NCI-H1436 (cell line): ENCODE data around the gene CBLN3.

Experiments
- DNase-seq: peaks from one replicate; lab custom pipeline; 2025; lab: John Stamatoyannopoulos, UW

CBLN3 gene

DNA sequence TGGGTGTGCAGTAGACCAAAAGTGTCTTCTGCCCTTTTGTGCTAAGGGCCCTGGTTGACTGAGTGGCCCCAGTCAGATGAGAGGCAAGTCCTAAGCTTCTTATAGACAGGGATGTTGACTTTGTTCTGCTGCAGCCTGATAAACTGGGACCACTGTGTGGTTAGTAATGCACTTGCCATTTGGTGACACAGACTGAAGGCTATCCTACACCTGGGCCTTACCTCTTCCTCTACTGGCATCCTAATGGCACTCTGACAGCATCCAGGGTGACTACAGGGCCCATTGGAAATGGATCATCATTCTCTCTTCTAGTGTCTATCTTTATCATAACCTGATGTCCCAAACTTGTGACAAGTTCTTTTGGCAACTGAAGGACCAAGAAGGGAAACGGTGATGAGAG is 9.8 kb upstream of the CBLN3 start:
- no peak for DNase-seq

DNA sequence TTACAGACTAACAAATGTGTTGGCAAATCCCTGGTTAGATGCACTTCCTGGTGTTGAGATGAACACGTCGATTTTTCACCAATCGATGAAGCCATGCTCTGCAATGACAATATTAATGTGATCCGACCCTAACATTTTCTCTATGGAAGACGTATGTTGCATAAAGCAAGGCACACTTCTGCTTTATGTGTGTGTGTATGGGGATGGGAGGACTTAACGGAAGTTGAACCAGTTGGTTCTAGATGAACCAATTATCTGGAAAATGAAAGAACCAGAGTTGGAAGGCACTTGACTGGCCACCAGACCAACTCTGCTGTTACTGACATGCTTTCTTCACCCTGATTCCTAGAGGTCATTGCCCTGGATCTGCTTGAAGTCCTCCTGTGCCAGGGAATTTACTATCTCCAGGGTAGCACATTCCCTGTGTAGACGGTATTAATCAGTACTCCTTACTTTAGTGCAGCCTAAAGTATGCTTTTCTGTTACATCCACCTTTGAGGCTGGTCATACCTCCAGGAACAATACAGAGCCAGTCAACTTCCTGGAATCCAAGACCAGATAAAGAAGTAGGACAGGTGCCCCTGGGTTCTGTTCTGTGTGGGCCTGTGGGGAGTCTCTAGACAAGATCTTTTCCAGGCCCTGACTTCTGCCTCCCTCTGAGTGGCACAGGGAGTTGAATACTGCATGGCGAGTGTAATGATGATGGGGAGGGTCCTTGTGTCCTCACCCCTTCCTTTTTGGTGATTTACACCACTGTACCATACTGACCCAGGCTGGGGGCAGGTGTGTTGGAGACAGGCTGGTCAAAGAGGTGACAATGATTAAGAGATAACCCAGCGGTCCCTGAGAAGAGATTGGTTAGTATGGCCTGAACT is 9.0 kb upstream of the CBLN3 start:
- no peak for DNase-seq

DNA sequence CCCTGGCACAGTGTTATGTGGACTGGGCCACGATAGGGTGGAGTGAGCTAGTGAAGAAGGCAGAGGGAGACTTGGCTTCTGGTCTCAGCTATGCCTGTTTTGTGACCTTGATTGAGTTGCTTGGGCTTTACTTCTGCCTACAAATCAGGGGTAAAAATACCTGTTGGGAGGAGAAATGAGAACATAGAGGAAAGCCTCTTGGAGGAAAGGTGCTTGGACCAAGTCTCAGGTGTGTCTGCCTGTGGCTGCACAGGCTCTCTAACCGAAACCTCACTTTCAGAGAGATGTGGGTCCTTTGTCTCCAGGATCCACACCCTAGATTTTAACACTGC is 8.2 kb upstream of the CBLN3 start:
- DNase-seq, result no peak

DNA sequence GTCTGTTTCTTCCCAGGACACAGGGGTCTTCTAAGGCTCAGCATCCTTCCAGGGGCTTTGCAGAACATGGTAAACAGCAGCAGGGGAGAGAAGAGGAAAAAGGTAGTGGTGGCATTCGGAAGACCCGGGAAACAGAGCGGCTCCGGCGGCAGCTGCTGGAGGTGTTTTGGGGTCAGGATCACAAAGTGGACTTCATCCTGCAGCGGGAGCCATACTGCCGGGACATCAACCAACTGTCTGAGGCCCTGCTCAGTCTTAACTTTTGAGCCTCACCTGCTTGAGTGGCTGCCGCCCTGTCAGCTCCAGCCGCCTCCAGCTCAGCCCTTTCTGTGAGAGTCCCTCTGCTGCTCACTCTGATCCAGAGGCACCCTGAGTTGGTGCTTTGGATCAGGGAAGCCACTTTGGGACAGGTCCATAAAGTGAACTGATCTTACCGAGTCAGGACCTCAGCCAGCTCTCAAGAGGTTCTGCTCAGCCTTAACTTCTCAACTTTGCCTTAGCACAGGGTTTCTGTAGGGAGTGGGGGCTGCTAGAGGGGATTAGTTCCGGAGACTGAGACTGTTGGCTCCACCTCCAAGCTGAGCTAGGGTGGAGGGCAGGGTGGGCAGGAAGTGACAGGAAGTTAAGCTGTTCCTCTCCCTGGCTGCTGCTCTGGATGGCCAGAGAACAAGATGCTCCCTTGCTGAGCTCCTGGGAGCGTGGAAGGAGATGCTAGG is 7.7 kb upstream of the CBLN3 start:
- DNase-seq, result no peak

DNA sequence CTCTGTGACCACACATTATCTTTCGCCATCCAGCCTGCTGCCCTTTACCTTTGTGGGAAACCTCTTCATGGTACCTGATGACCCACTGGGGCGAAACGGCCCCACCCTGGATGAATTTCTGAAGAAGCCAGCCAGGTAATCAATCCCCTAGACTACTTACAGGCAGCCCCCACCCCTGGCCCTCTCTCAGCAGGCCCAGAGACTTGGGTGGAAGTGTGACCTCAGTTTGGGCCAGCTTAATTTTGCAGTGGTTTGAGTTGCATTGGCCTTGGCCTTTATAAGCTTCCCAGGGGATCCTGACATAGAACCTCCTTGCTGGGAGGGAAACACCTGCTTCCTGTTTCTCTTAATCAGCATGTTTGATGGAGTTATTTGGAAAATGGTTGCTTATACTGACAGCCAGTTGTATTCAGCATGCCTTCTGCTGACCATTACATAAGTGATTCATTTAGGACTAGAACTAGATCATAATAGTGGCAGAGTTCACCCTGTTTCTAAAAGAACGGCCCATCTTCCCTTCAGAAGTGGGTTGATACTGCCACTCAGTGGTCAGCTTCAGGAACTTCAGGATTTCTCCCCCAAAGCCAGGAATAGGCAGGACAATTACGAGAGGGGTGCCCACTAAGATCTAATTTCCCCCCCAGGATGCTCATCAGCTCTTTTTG is 7.0 kb upstream of the CBLN3 start:
- DNase-seq, result peak; percentile 38

DNA sequence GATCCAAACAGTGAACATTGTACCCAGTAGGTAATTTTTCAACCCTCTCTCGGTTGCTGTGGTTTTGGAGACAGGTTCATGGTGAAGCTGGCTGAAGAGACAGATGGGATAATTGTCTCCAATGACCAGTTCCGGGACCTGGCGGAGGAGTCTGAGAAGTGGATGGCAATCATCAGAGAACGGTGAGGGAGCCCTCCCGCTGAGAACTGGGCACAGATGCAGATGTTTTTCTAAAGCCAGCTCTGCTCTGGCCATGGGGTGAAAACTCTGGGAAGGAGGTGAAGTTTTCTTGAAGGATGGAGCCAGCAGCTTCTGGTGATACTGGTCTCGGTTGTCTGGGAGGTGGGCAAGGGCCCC is 6.5 kb upstream of the CBLN3 start:
- no peak for DNase-seq

DNA sequence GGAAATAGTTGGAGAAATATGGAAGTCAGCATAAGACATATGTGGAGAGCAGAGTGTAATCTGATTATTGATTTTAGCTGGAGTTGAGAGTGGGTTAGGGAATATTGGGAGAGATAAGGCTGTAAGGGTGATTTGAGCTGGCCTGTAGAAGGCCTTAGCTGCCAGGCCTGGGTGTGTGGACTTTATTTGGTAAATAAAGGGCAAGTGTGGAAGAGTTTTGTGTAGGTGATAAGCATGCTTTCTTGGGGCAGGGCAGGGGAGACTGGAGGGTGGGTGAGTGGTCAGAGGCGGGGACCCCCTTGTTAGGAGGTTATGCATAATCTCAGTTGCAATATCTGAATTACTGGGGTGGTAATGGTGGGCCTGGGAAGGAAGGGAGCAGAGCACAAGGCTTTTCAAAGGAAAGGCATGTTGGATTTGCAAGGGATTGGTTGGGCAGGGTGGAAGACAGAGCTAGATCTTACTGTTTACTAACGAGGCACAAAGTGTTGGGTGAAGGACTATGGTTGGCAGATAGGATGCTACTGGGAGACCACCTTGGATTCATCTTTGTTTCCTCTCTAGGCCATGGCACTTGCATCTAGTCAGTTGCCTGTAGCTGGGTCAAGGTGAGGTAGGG is 5.8 kb upstream of the CBLN3 start:
- DNase-seq, result no peak

DNA sequence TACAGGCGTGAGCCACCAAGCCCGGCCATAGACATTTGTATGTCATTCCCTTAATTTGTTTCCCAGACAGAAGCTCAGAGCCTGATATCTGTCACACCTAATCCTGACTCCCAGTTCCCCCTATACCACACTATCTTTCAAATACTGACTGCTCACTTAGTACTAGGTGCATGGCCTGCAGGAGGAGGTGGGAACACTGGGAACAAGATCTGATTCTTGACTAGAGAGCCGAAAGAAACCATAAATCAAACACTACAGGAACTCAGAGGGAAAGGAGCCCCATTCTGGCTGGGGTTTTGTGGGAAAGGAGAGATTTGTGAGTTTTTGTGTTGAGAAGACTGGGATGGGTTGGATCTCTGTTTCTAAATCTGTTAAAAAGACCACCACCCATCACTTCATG is 5.2 kb upstream of the CBLN3 start:
- DNase-seq, result no peak

DNA sequence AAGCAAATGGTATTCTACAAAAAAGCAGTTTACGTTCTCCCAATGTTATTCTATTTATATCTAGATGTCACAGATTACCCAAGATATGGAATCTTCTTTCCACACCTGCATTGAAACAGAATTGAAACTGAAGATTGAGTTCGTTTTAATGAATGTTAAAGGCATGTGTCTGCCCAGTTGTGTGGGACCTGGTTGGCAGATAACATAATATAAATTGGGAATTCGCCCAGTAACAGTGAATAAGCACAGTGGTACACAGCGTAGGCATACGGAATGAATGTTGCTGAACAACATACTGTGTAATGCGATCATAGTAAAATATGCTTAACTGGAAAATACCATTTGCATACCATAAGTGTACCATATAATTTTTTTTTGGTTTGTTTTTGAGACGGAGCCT is 4.6 kb upstream of the CBLN3 start:
- no peak for DNase-seq

DNA sequence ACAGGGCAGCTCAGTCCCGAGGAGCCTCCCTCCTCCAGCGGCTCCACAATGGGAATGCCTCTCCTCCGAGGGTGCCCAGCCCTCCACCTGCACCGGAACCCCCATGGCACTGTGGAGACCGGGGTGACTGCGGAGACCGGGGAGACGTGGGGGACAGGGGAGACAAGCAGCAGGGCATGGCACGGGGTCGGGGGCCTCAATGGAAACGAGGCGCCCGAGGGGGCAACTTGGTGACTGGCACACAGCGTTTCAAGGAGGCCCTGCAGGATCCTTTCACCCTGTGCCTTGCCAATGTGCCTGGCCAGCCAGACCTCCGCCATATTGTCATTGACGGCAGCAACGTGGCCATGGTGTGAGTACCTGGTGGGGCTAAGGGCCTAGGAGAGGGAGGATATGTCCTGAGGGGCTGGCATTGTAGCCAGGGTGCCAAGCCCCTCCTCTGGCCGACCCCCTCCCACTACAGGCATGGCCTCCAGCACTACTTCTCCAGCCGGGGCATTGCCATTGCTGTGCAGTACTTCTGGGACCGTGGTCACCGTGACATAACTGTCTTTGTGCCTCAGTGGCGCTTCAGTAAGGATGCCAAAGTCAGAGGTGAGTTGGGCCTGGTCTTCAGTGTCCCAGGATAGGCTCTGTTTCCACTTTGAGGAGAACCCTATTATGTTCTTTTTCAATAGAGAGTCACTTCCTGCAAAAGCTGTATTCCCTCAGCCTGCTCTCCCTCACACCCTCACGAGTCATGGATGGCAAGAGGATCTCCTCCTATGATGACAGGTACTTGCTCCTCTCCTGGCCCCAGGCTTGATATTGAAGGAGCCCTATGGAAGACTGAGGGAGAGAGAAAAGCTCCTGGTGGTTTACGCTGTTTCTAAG is 3.0 kb upstream of the CBLN3 start:
- no peak for DNase-seq

DNA sequence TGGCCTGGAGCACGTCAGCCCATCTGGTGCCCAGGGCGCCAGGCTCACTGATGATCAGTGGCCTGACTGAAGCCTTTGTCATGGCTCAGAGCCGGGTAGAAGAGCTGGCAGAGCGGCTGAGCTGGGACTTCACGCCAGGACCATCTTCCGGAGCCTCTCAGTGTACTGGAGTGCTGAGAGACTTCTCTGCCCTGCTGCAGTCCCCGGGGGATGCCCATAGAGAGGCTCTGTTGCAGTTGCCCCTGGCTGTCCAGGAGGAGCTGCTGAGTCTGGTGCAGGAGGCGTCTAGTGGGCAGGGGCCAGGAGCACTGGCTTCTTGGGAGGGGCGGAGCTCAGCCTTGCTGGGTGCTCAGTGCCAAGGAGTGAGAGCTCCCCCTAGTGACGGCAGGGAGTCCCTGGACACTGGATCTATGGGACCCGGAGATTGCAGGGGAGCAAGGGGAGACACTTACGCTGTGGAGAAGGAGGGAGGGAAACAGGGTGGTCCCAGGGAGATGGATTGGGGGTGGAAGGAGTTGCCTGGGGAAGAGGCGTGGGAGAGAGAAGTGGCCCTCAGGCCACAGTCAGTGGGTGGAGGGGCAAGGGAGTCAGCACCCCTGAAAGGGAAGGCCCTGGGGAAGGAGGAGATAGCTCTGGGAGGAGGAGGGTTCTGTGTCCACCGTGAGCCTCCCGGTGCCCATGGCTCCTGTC is 2.2 kb upstream of the CBLN3 start:
- peak; percentile 91 for DNase-seq

DNA sequence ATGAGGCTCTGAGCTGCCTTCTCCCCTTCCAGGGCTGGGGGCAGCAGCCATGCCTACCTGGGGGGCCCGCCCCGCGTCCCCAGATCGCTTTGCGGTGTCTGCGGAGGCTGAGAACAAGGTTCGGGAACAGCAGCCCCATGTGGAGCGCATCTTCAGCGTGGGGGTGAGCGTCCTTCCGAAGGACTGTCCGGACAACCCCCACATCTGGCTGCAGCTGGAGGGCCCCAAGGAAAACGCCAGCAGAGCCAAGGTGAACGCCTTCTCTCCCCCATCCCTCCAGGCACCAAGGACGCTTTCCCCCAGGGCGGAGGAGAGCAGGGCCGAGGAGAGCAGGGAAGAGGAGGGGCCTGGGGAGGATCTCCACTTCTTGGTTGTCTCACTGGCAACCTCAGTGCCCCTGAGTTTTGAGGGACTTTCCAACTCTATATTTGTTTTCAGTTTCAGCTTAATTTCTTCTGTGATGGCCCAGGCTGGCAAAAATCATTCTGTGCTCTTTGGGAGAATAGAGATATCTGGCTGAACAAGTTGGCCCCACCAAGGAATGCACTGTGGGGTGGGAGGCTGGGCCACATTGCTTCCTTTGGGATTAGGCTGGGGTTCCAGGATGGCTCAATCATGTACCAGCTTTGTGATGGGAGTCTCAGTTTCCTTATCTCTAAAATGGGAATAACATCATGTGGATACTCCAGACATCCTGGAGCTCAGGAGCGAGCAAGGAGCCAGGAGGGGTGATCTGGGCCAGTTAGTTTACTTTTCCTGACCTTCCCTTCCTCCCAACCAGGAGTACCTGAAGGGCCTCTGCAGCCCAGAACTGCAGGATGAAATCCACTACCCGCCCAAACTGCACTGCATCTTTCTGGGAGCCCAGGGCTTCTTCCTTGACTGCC is 1.5 kb upstream of the CBLN3 start:
- DNase-seq, result no peak

DNA sequence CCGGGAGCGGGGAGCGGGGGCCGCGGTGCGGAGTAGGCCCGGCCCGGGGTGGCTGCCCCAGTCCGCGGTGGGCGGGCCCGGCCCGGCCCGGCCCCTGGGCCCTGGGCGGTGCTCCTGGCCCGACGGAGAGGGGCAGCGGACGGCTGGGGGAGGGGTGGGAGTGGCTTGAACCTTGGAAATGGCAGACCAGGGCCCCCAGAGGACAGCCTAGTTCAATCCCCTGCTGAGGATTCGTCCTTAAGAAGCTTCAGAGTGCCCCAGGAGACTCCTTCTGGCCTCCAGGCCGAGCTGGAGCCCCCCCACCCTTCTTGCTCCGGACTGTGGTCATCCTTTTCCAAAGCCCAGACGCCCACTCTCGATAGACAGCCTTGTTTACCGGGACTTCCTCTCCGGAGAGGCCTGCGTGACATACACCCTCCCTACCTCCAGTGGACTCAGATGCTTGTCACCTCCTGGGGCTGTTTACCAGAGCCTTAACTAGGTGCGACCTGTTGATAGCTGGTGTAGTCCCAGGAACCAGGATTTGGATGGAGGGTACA is 744 bp upstream of the CBLN3 start:
- no peak for DNase-seq

DNA sequence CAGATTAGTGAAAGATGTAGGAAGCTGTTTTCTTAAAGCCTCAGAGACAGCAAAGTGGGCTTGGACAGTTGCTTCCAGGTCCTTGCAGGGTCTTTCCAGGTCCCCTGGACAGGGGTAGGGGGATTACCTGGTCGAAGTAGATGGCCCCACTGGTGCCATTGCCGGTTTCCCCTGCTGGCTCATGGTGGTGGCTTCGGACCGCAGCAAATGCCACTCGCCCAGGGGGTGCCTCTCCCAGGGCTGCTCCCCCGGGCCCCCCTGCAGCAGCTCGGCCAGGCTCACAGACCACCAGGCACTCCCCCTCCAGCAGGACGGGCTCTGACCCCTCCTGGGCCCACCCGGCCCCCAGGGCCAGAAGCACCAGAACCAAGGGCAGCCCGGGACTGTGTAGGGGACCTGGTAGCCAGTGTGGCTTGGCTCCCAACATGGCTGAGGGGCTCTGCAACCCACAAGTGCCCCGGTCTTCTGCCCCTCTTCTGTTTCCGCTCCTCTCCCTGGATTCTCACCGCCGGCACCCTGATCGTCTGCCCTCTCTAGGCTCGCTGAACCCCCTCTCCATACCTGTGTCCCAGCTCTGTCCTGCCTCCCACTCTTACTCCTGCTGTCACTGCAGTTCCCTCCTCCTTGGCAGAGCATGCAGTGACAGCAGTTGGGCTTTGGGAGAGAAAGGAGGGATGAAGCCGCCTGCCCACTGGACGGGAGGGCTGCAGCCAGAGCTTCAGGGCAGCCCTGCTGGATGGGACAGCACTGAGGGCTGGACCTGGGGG is 657 bp downstream of the CBLN3 start:
- DNase-seq, result no peak

DNA sequence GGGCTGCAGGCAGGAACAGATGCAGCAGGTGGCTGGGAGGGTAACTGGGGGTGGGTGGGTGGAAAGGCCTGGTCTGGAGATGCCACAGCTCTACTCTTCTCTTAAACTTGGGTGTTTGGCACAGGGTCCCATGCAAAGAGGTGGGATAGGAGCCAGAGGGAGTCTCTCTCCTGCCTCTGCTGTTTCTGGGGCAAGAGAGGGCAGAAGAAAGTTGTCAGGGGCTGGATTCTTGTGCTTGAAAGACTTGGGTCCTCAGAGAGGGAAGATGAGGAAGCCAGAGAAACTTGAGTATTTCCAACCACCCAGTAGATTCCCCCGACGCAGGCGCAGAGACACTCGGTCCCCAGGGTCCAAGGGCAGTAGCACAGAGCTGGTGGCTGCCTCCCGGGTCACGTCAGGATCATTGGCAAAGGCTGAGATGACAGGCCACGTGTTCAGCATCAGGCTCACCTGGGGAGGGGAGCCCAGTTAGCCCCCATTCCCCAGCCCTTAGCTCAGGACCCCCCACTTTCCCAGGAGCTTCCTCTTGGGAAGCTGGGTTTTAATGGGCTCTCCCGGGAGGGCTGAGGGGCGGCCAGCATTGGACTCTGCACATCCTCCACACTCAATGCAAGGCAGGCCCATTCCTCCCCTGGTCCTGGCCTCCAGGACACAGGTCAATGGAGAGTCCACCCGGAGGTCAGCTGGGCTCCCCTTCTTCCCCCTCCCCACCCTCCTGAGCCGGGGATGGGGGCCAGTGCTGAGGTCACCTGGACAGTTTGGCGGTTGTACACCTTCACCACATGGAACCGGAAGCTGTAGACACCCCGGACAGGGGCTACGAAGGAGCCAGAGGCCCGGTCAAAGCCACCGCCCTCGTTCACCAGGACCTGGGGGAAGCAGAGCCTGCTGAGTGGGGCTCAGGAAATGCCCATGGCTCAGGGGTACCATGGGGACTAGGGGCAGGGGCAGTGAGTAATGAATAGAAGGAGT is 1.6 kb downstream of the CBLN3 start:
- no peak for DNase-seq

DNA sequence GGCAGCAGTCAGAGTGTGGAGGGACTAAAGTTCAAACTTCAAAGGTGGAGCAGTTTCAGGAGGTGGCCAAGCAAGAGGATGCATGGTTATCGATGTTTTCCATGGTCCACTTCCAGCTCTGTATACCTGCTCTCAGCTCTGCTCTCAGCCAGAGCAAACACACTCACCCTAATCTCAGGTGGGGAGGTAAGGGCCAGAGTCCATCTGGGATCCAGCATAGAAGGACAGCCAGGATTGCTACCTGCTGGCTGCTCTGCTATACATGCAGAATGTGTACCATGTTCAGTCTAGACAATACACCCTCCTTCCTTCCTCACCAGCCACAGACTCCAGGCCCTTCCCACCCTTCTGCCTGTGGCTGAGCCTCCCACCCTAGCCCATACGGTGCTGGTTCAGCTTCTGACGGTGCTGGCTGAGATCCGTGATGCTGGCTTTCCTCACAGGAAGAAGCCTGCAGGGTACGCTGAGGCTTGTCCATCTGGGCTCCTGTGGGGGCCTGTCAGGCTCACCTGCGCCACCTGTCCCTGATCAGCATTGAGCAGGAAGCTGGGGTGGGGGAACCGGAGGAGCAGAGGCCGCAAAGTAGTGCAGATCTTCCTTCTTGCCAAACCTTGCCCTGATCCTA is 2.4 kb downstream of the CBLN3 start:
- DNase-seq, result no peak

DNA sequence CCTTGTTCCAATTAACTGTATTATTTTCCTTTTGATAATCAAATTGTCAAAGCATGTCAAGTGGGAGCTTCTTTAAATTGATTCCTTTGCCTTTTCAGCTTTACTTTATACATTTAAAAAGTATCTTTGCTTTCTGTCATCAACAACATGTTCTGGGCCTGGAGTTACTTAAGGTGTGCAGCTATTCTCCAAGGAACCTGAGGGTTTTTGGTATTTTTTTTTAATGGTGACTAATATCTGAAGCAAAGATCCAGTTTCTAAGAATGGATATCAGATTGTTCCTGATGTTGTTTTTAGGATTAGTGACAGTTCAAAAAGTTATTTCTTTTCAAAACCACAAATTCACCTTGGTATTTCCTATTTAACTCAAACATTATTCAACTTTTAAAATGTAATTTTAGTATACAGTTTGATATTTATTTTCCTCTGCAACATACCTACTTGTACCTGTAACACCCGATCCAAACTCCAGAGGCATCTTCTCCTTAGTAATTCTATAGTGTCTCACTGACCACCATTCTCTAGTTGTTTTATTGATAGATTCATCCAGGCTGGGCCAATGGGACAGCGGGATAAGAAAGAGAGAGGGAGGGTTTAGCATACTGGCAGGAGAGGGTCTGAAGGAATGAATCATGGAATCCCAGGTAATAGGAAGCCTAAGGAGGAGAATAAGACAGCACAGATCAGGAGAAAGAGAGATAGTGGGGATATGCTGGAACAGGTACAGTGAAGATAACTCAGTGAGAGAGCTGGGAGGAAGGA is 3.1 kb downstream of the CBLN3 start:
- no peak for DNase-seq
